ENCODE measurements around the gene SYCE3. TPM values are rescaled to one million over a fixed set of nuclear protein-coding genes. Genes with fewer than 3 reads are reported as not detected.
A peak's percentile ranks its signal among the peaks of the same experiment; 100 is the strongest.

Gene SYCE3
- total and polyA plus RNA-seq, 9 of the 15 experiments (the other 6 are each of a cell fraction or from before 2014, with no cell fraction given): 0.56 TPM; not detected in 8

DNA sequence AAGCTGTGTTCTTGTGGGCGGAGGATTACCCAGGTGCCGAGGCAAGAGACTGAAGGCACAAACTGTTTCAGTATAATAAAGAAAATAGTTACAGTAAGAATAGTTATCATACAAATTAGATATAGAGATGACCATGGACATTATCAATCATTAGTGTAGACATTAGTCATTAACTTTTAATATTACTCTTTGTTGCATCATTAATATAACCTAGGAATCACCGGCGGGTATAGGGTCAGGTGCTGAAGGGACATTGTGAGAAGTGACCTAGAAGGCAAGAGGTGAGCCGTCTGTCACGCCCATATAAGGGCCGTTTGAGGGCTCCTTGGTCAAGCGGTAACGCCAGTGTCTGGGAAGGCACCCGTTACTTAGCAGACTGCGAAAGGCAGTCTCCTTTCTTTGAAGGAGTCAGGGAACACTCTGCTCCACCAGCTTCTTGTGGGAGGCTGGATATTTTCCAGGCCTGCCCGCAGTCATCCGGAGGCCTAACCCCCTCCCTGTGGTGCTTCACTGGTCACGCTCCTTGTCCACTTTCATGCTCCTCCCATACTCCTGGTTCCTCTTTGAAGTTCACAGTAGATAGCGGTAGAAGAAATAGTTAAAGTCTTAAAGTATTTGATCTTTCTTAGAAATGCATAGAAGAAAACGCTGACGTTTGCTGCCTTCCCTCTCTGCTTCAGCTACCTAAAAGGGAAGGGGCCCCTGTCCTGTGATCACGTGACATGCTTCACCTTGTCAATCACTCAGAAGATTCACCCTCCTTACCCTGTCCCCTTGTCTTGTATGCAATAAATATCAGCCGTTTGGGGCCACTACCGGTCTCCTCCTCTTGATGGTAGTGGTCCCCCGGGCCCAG lies 28.6 kb downstream of the SYCE3 start (continued):
- TF ChIP-seq, protein P1, sequence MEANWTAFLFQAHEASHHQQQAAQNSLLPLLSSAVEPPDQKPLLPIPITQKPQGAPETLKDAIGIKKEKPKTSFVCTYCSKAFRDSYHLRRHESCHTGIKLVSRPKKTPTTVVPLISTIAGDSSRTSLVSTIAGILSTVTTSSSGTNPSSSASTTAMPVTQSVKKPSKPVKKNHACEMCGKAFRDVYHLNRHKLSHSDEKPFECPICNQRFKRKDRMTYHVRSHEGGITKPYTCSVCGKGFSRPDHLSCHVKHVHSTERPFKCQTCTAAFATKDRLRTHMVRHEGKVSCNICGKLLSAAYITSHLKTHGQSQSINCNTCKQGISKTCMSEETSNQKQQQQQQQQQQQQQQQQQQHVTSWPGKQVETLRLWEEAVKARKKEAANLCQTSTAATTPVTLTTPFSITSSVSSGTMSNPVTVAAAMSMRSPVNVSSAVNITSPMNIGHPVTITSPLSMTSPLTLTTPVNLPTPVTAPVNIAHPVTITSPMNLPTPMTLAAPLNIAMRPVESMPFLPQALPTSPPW (CRISPR knock-in tag; IDR thresholded peaks at IDR 0.05): peak; percentile 61
- TF ChIP-seq ZFX (CRISPR knock-in tag; IDR thresholded peaks at IDR 0.05) (peak; percentile 50), ATF7 (IDR thresholded peaks at IDR 0.05) (peak; percentile 32), BHLHE40 (IDR thresholded peaks at IDR 0.05; ENCODE audit: low read length) (peak; percentile 80), CXXC5 (CRISPR knock-in tag; IDR thresholded peaks at IDR 0.05) (peak; percentile 34), CBFA2T2 (conservative IDR thresholded peaks at IDR 0.05) (peak; percentile 82), HMBOX1 (IDR thresholded peaks at IDR 0.05) (peak; percentile 54; the same call in 1 of the 2 replicates), MEIS2 (IDR thresholded peaks at IDR 0.05; ENCODE audit: partially characterized antibody) (peak; percentile 77), LEF1 (IDR thresholded peaks at IDR 0.05) (peak; percentile 62), SRF (CRISPR knock-in tag; IDR thresholded peaks at IDR 0.05) (peak in 1 of 2 experiments; percentile 98; a peak in 3 of 4 replicates), USF1 (CRISPR knock-in tag; IDR thresholded peaks at IDR 0.05) (peak; percentile 80), MAFG (tag; conservative IDR thresholded peaks at IDR 0.05) (peak; percentile 42; the same call in 1 of the 2 replicates), ZNF316 (IDR thresholded peaks at IDR 0.05) (peak; percentile 73), MAFK (IDR thresholded peaks at IDR 0.05; ENCODE audit: low read length) (peak; percentile 45), AFF1 (IDR thresholded peaks at IDR 0.05; ENCODE audit: low read depth in 1 of 2, partially characterized antibody in 2 of 2) (peak in 1 of 2 experiments; percentile 38)
- TF ChIP-seq, protein P2, sequence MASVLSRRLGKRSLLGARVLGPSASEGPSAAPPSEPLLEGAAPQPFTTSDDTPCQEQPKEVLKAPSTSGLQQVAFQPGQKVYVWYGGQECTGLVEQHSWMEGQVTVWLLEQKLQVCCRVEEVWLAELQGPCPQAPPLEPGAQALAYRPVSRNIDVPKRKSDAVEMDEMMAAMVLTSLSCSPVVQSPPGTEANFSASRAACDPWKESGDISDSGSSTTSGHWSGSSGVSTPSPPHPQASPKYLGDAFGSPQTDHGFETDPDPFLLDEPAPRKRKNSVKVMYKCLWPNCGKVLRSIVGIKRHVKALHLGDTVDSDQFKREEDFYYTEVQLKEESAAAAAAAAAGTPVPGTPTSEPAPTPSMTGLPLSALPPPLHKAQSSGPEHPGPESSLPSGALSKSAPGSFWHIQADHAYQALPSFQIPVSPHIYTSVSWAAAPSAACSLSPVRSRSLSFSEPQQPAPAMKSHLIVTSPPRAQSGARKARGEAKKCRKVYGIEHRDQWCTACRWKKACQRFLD (CRISPR knock-in tag; IDR thresholded peaks at IDR 0.05): 0 out of 2 replicates have a peak, but pooled peaks have one; percentile 44

All from K562 (cell line).